ENCODE data around the gene ZIM2. TPM values are rescaled to one million over a fixed set of nuclear protein-coding genes. Genes with fewer than 3 reads are reported as not detected.

Gene ZIM2
- total RNA-seq, 1 donor from 2014 or later: not detected

GRCh38 chr19:56834564-56835375, 5.8 kb downstream of the ZIM2 start:
- no peaks in the 10 kb centered on the region for H3K27me3 Mint-ChIP-seq
- H3K9me3 Mint-ChIP-seq: peaks cover 21% of the 10 kb centered on the region
- no peak overlapping the region for H3K27ac Mint-ChIP-seq
- H3K4me1 Mint-ChIP-seq (ENCODE audit: unreplicated experiment): no peaks in the 10 kb centered on the region
- no peak for TF ChIP-seq CTCF (conservative IDR thresholded peaks at IDR 0.05)
- no peak overlapping the region for H3K4me3 Mint-ChIP-seq
- DNase-seq (ENCODE audit: extremely low spot score, unreplicated experiment): no peak
- no peaks in the 10 kb centered on the region for H3K36me3 Mint-ChIP-seq

- no peak overlapping the region for H3K4me3 Mint-ChIP-seq
- TF ChIP-seq CTCF (conservative IDR thresholded peaks at IDR 0.05): no peak
- H3K27me3 Mint-ChIP-seq: no peaks in the 10 kb centered on the region
- peaks cover 21% of the 10 kb centered on the region for H3K9me3 Mint-ChIP-seq
- H3K27ac Mint-ChIP-seq: no peak overlapping the region
- no peak for DNase-seq (ENCODE audit: extremely low spot score, unreplicated experiment)
- no peaks in the 10 kb centered on the region for H3K36me3 Mint-ChIP-seq
- no peaks in the 10 kb centered on the region for H3K4me1 Mint-ChIP-seq (ENCODE audit: unreplicated experiment)
Observed at GRCh38 chr19:56832352-56832928, 8.1 kb downstream of the ZIM2 start.

GRCh38 chr19:56831255-56831654, 9.3 kb downstream of the ZIM2 start:
- Mint-ChIP-seq H3K36me3 (no peaks in the 10 kb centered on the region), H3K4me1 (ENCODE audit: unreplicated experiment) (no peaks in the 10 kb centered on the region), H3K27me3 (no peaks in the 10 kb centered on the region), H3K27ac (no peak overlapping the region), H3K4me3 (no peak overlapping the region), H3K9me3 (peaks cover 21% of the 10 kb centered on the region)
- DNase-seq (ENCODE audit: extremely low spot score, unreplicated experiment): no peak
- no peak for TF ChIP-seq CTCF (conservative IDR thresholded peaks at IDR 0.05)

GRCh38 chr19:56829596-56829995, 10.9 kb downstream of the ZIM2 start:
- H3K36me3 Mint-ChIP-seq: no peaks in the 10 kb centered on the region
- DNase-seq (ENCODE audit: extremely low spot score, unreplicated experiment): no peak
- no peak for TF ChIP-seq CTCF (conservative IDR thresholded peaks at IDR 0.05)
- no peaks in the 10 kb centered on the region for H3K4me1 Mint-ChIP-seq (ENCODE audit: unreplicated experiment)
- peaks cover 8% of the 10 kb centered on the region for H3K9me3 Mint-ChIP-seq
- H3K27ac Mint-ChIP-seq: no peak overlapping the region
- H3K27me3 Mint-ChIP-seq: no peaks in the 10 kb centered on the region
- no peak overlapping the region for H3K4me3 Mint-ChIP-seq

- no peak for TF ChIP-seq CTCF (conservative IDR thresholded peaks at IDR 0.05)
- H3K27ac Mint-ChIP-seq: no peak overlapping the region
- H3K4me1 Mint-ChIP-seq (ENCODE audit: unreplicated experiment): no peaks in the 10 kb centered on the region
- no peak overlapping the region for H3K4me3 Mint-ChIP-seq
- H3K27me3 Mint-ChIP-seq: no peaks in the 10 kb centered on the region
- no peaks in the 10 kb centered on the region for H3K36me3 Mint-ChIP-seq
- peaks cover 3% of the 10 kb centered on the region for H3K9me3 Mint-ChIP-seq
- no peak for DNase-seq (ENCODE audit: extremely low spot score, unreplicated experiment)
Observed at GRCh38 chr19:56827708-56828107, 12.8 kb downstream of the ZIM2 start.

Data from type B pancreatic cell (in vitro differentiated cells).